ENCODE results near the gene CITED1.

GRCh38 chrX:72282302-72282701 lies 23.4 kb downstream of the CITED1 start:
- TF ChIP-seq CTCF (IDR thresholded peaks at IDR 0.05) (no peak), POLR2A (IDR thresholded peaks at IDR 0.05) (no peak)
